PC-3 (cell line): ENCODE measurements around the gene MCM9. TPM values are rescaled to one million over a fixed set of nuclear protein-coding genes. Genes with fewer than 3 reads are reported as not detected.

Experiments
- ATAC-seq: fragments of 200-7000 bp; cut with Tn5 transposase; 2 replicates; pipeline ENCODE4 v1.9.1; 2020; ENCODE audit warnings: mild to moderate bottlenecking, moderate library complexity
- BruUV-seq: library from RNA; stranded (reverse); fragments of 400-500 nt; replicated peaks from 2 replicates; lab custom pipeline; 2021; lab: Mats Ljungman, UMichigan
- CTCF ChIA-PET: fragments of 300-600 bp; sonication (Branson Sonifier 250); formaldehyde crosslinking; loops from one replicate; lab custom pipeline; 2022; ENCODE audit warnings: antibody characterized with exemption; lab: Charles Lee
- POLR2A ChIA-PET: fragments of 300-600 bp; sonication (Branson Sonifier 250); formaldehyde crosslinking; loops from one replicate; lab custom pipeline; 2022; ENCODE audit warnings: antibody characterized with exemption; ENCODE audit not compliant: unreplicated experiment; lab: Charles Lee
- DNase-seq: peaks from one replicate; pipeline ENCODE4 v3.0.0-alpha.2; 2015
- H2AFZ ChIP-seq: fragments of 300-600 bp; sonication (generic); 2 replicates; pipeline ENCODE4 v1.6.0; 2016; ENCODE audit warnings: antibody characterized with exemption, low read length
- H3F3A ChIP-seq: fragments of 300-600 bp; sonication (generic); one replicate; pipeline ENCODE4 v1.6.0; 2017; ENCODE audit warnings: antibody characterized with exemption, low read length, control low read depth, mild to moderate bottlenecking; ENCODE audit not compliant: unreplicated experiment
- H3K27ac ChIP-seq: fragments of 300-600 bp; sonication (generic); 2 replicates; pipeline ENCODE4 v1.5.1; 2016; ENCODE audit warnings: mild to moderate bottlenecking, low read length
- H3K27me3 ChIP-seq: fragments of 300-600 bp; sonication (generic); 2 replicates; pipeline ENCODE4 v1.6.1; 2016; ENCODE audit warnings: low read length, mixed read lengths
- H3K36me3 ChIP-seq: fragments of 300-600 bp; sonication (generic); 2 replicates; pipeline ENCODE4 v1.6.1; 2016; ENCODE audit warnings: low read depth, mixed run types, low read length, mixed read lengths
- H3K4me1 ChIP-seq: fragments of 300-600 bp; sonication (generic); 2 replicates; pipeline ENCODE4 v1.5.1; 2016; ENCODE audit warnings: low read length; ENCODE audit not compliant: insufficient read depth
- H3K4me2 ChIP-seq: fragments of 300-600 bp; sonication (generic); 2 replicates; pipeline ENCODE4 v1.6.0; 2016; ENCODE audit warnings: low read length
- H3K4me3 ChIP-seq: fragments of 300-600 bp; sonication (generic); 2 replicates; pipeline ENCODE4 v1.5.1; 2016; ENCODE audit warnings: mild to moderate bottlenecking, low read length, mixed read lengths
- H3K79me2 ChIP-seq: fragments of 300-600 bp; sonication (generic); 2 replicates; pipeline ENCODE4 v1.6.1; 2017; ENCODE audit warnings: low read length, mixed read lengths
- H3K9ac ChIP-seq: fragments of 300-600 bp; sonication (generic); 2 replicates; pipeline ENCODE4 v1.6.0; 2016; ENCODE audit warnings: mild to moderate bottlenecking, low read length
- H3K9me2 ChIP-seq: fragments of 300-600 bp; sonication (generic); replicated peaks from 2 replicates; pipeline ENCODE4 v1.6.1; 2016; ENCODE audit warnings: mixed run types, low read length, mixed read lengths
- H3K9me3 ChIP-seq: fragments of 300-600 bp; sonication (generic); 2 replicates; pipeline ENCODE4 v1.6.1; 2016; ENCODE audit warnings: low read length, mixed read lengths
- H4K20me1 ChIP-seq: fragments of 300-600 bp; sonication (generic); 2 replicates; pipeline ENCODE4 v1.6.1; 2016; ENCODE audit warnings: low read length, mixed read lengths
- CTCF ChIP-seq: fragments of 300-600 bp; sonication (generic); conservative IDR thresholded peaks from 2 replicates; pipeline ENCODE4 v1.5.1; 2017; ENCODE audit warnings: antibody characterized with exemption, low read depth, mild to moderate bottlenecking, low read length
- EZH2 ChIP-seq: fragments of 300-600 bp; sonication (generic); IDR thresholded peaks from one replicate; pipeline ENCODE4 v1.6.1; 2017; ENCODE audit warnings: antibody characterized with exemption, mild to moderate bottlenecking, low read length; ENCODE audit not compliant: unreplicated experiment
- EZH2phosphoT487 ChIP-seq: fragments of 300-600 bp; sonication (generic); IDR thresholded peaks from 2 replicates; pipeline ENCODE4 v1.6.1; 2018; ENCODE audit warnings: mild to moderate bottlenecking, antibody characterized with exemption, low read length, borderline replicate concordance
- intact Hi-C: fragments of 100-400 bp; cut with micrococcal nuclease; formaldehyde crosslinking; loops from 2 replicates; pipeline ENCODE4 v1.9.0; 2023
- total RNA-seq: library from RNA; depleted of rRNA; stranded (reverse); fragments of >200 nt; gene quantifications from 2 replicates; pipeline ENCODE4 v1.2.3, GENCODE V29; 2014

Gene MCM9
- total RNA-seq, 1 experiment from 2014 or later, result 5.8 TPM

- Histone ChIP-seq H3K9ac (no peak overlapping the region), H3K27me3 (no peaks in the 10 kb centered on the region), H3K4me3 (no peak overlapping the region), H2AFZ (no peak overlapping the region), H3K27ac (0 out of 2 replicates have a peak overlapping the region, but pooled peaks have one; percentile 19), H3K9me3 (no peaks in the 10 kb centered on the region), H3K79me2 (peaks cover 34% of the 10 kb centered on the region), H3K36me3 (no peaks in the 10 kb centered on the region; the same call in none of the 2 replicates), H3F3A (no peaks in the 10 kb centered on the region), H3K4me1 (peaks cover 32% of the 10 kb centered on the region), H3K4me2 (peak overlapping the region; percentile 48), H4K20me1 (no peaks in the 10 kb centered on the region), H3K9me2 (no peaks in the 10 kb centered on the region)
- BruUV-seq, result no TSS peak
- TF ChIP-seq EZH2phosphoT487 (no peak), CTCF (no peak), EZH2 (no peak)
- peak; percentile 6; the same call in 1 of the 2 replicates for ATAC-seq
- intact Hi-C loops, result no loop called here
- peak; percentile 69 for DNase-seq
- POLR2A ChIA-PET, result no interaction called here
- CTCF ChIA-PET, result no interaction called here
These were observed 3.5 kb downstream of the MCM9 start for GRCh38 chr6:118931436-118931835.

- no TSS peak for BruUV-seq
- no peak for TF ChIP-seq CTCF
- TF ChIP-seq EZH2phosphoT487, result no peak
- no peak for TF ChIP-seq EZH2
These were observed 4.3 kb downstream of the MCM9 start for GRCh38 chr6:118930680-118931079.

GRCh38 chr6:118923035-118923434, 11.9 kb downstream of the MCM9 start:
- no peaks in the 10 kb centered on the region for H3F3A ChIP-seq
- TF ChIP-seq CTCF (no peak), EZH2phosphoT487 (no peak), EZH2 (no peak)
- no peaks in the 10 kb centered on the region for H3K9me2 ChIP-seq
- no peak overlapping the region for H3K4me2 ChIP-seq
- no peaks in the 10 kb centered on the region for H3K79me2 ChIP-seq
- CTCF ChIA-PET, result no interaction called here
- ATAC-seq, result no peak
- H3K4me1 ChIP-seq, result no peaks in the 10 kb centered on the region
- H3K27ac ChIP-seq, result no peak overlapping the region
- H3K27me3 ChIP-seq, result no peaks in the 10 kb centered on the region
- BruUV-seq, result no TSS peak
- no peak overlapping the region for H3K4me3 ChIP-seq
- POLR2A ChIA-PET, result no interaction called here
- no peak for DNase-seq
- no peaks in the 10 kb centered on the region for H4K20me1 ChIP-seq
- H2AFZ ChIP-seq, result no peak overlapping the region
- intact Hi-C loops, result no loop called here
- peaks cover 17% of the 10 kb centered on the region for H3K36me3 ChIP-seq
- no peak overlapping the region for H3K9ac ChIP-seq
- no peaks in the 10 kb centered on the region for H3K9me3 ChIP-seq

More at GRCh38 chr6:118930680-118931079, 4.3 kb downstream of the MCM9 start:
- no peak overlapping the region for H3K27ac ChIP-seq
- H3K9me2 ChIP-seq, result no peaks in the 10 kb centered on the region
- ATAC-seq, result no peak
- intact Hi-C loops, result no loop called here
- H3K36me3 ChIP-seq, result no peaks in the 10 kb centered on the region; the same call in none of the 2 replicates
- ChIA-PET POLR2A (no interaction called here), CTCF (no interaction called here)
- DNase-seq, result no peak
- H4K20me1 ChIP-seq, result no peaks in the 10 kb centered on the region
- H3K9ac ChIP-seq, result no peak overlapping the region
- 0 out of 2 replicates have a peak overlapping the region, but pooled peaks have one; percentile 28 for H3K4me2 ChIP-seq
- H3K4me1 ChIP-seq, result peaks cover 30% of the 10 kb centered on the region
- H3F3A ChIP-seq, result no peaks in the 10 kb centered on the region
- H3K27me3 ChIP-seq, result no peaks in the 10 kb centered on the region
- peaks cover 27% of the 10 kb centered on the region for H3K79me2 ChIP-seq
- H2AFZ ChIP-seq, result no peak overlapping the region
- no peaks in the 10 kb centered on the region for H3K9me3 ChIP-seq
- H3K4me3 ChIP-seq, result no peak overlapping the region
